Activated CD4-positive, alpha-beta T cell treated with anti-CD3 and anti-CD28 coated beads, Interleukin-2, amount 10 ng/mL, durations not matched to agents 7 days and 5 days (primary cell): ENCODE results near the gene KDM7A. TPM values are rescaled to one million over a fixed set of nuclear protein-coding genes. Genes with fewer than 3 reads are reported as not detected.
A peak's percentile ranks its signal among the peaks of the same experiment; 100 is the strongest.
"Not testable (repeated sequence)": the region's sequence is repeated elsewhere in the genome, so short reads cannot be mapped to it uniquely, and the experiment has no call there.

ENCODE experiments used
- CTCF ChIA-PET: fragments of 350-600 bp; sonication (Branson Sonifier 250); formaldehyde crosslinking; loops from one replicate; lab custom pipeline; 2021; ENCODE audit warnings: antibody characterized with exemption; lab: Charles Lee
- POLR2A ChIA-PET: fragments of 350-600 bp; sonication (Branson Sonifier 250); formaldehyde crosslinking; loops from one replicate; lab custom pipeline; 2021; ENCODE audit warnings: antibody characterized with exemption; lab: Charles Lee
- DNase-seq: peaks from one replicate; pipeline ENCODE4 v3.0.0-alpha.2; 2020
- H3K27ac Mint-ChIP-seq: one replicate; pipeline ENCODE4 v1.8.0; 2021; ENCODE audit warnings: mild to moderate bottlenecking, moderate library complexity, mixed read lengths
- H3K27me3 Mint-ChIP-seq: one replicate; pipeline ENCODE4 v1.8.0; 2021; ENCODE audit warnings: mixed read lengths
- H3K36me3 Mint-ChIP-seq: one replicate; pipeline ENCODE4 v1.8.0; 2021; ENCODE audit warnings: low read depth, mixed read lengths
- H3K4me1 Mint-ChIP-seq: one replicate; pipeline ENCODE4 v1.8.0; 2021; ENCODE audit warnings: mixed read lengths
- H3K4me3 Mint-ChIP-seq: one replicate; pipeline ENCODE4 v1.8.0; 2021; ENCODE audit warnings: mild to moderate bottlenecking, moderate library complexity, mixed read lengths
- H3K9me3 Mint-ChIP-seq: one replicate; pipeline ENCODE4 v1.8.0; 2021; ENCODE audit warnings: mixed read lengths
- total RNA-seq, 2 experiments: library from RNA; stranded (reverse); gene quantifications; one replicate each; pipeline ENCODE4 v1.2.3, GENCODE V29; 2021

The KDM7A gene
- total RNA-seq, 2 experiments from 2014 or later: 12.5 to 13.5 TPM

DNA sequence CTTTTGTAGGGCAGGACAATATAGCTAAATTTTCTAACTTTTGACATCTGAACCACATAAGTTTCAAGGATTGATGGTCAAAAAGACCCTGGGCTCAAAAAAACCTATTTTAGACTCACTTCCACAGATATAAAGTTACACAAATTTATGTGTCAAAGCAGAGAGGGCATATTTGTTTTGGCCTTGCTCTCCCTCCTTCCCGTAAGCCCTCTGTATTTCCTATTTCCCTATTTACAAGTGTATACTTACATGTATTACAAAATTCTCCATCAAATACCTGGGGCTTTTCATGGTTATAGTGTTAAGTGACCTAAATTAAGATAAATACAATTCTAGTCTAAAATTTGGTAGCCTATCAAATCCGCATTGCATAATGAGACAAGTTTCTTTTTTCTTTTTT is 2.6 kb downstream of the KDM7A start:
- Mint-ChIP-seq H3K36me3 (peaks cover 9% of the 10 kb centered on the region), H3K4me1 (peaks cover 49% of the 10 kb centered on the region), H3K27ac (peak overlapping the region; percentile 93), H3K4me3 (peak overlapping the region; percentile 82), H3K27me3 (peaks cover 4% of the 10 kb centered on the region), H3K9me3 (no peaks in the 10 kb centered on the region)
- CTCF ChIA-PET: no interaction called here
- no peak for DNase-seq
- POLR2A ChIA-PET: no interaction called here

DNA sequence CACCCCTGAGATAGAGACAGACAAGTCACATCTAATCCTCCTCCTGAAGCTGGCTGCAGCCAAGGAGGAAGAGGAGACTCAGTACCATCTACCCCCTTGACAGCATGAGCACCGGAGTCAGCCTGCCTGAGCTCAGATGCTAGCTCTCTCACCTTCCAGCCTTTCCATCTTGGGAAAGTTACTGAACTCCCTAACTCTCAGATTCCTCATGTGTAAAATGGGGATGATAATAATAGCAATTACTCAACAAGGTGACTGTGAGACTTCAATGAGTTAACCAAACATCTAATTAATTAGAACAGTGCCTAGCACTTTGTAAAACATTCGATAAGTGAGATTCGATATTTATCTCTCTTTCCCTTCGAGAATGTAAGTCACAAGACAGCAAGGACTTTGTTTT is 6.4 kb downstream of the KDM7A start:
- DNase-seq: no peak
- no peak overlapping the region for H3K4me3 Mint-ChIP-seq
- no peaks in the 10 kb centered on the region for H3K27me3 Mint-ChIP-seq
- ChIA-PET CTCF (no interaction called here), POLR2A (no interaction called here)
- peaks cover 62% of the 10 kb centered on the region for H3K4me1 Mint-ChIP-seq
- no peaks in the 10 kb centered on the region for H3K9me3 Mint-ChIP-seq
- H3K36me3 Mint-ChIP-seq: peaks cover 7% of the 10 kb centered on the region
- peak overlapping the region; percentile 3 for H3K27ac Mint-ChIP-seq

DNA sequence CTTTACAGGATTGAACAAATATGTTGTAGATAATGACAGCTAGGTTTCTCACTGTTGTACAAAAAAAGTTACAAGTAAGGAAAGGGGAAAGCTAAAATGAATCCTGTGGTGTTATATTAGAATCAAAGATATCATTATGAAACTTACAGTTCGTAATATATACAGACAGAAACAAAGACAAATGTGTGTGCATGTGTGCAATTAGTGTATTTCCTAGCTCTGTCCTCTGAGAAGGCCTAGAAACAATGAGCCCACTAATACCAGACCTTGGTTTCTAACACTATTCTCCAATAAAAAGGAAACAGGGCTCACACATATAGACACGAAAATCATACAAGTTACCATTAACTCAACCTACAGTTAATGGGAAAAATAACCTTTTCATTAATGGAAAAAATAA is 8.0 kb downstream of the KDM7A start:
- Mint-ChIP-seq H3K36me3 (peaks cover 11% of the 10 kb centered on the region), H3K27me3 (no peaks in the 10 kb centered on the region), H3K9me3 (no peaks in the 10 kb centered on the region), H3K27ac (no peak overlapping the region), H3K4me1 (peaks cover 62% of the 10 kb centered on the region), H3K4me3 (no peak overlapping the region)
- POLR2A ChIA-PET: no interaction called here
- CTCF ChIA-PET: interaction anchor here (0.6 to 1.1 kb wide), 3 partner anchors 21 to 667 kb away, joined by 3 to 4 read pairs (median 4); no protein-coding TSS in a partner anchor
- no peak for DNase-seq

DNA sequence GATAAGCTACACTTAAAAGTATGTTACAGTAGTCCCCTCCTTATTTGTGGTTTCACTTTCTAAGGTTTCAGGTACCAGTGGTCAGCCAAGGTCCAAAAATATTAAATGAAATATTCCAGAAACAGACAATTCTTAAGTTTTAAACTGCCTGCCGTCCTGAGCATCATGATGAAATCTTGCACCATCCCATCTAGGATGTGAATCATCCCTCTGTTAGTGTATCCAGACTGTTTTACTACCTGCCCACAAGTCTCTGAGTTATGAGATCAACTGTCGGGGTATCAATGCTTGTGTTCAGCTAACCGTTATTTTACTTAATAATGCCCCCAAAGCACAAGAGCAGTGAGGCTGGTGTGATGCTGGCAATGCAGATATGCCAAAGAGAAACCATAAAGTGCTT is 11.4 kb downstream of the KDM7A start:
- Mint-ChIP-seq H3K9me3 (peaks cover 3% of the 10 kb centered on the region), H3K4me1 (peaks cover 66% of the 10 kb centered on the region), H3K4me3 (peak overlapping the region; percentile 8), H3K36me3 (peaks cover 11% of the 10 kb centered on the region), H3K27me3 (no peaks in the 10 kb centered on the region), H3K27ac (peak overlapping the region; percentile 31)
- POLR2A ChIA-PET: no interaction called here
- CTCF ChIA-PET: interaction anchor here (1.0 to 1.5 kb wide), 2 partner anchors 9 to 12 kb away, joined by 3 to 6 read pairs; partner anchors contain the start of gene KDM7A
- no peak for DNase-seq

DNA sequence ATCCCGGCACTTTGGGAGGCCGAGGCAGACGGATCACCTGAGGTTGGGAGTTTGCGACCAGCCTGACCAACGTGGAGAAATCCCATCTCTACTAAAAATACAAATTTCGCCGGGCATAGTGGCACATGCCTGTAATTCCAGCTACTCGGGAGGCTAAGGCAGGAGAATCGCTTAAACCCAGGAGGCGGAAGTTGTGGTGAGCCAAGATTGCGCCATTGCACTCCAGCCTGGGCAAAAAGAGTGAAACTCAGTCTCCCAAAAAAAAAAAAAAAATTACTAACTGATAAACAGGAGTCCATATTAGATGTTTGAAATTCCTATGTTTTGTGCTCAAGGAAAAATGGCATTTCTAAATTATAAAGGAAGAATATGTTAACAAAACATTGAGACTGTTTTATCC is 14.7 kb downstream of the KDM7A start:
- peaks cover 65% of the 10 kb centered on the region for H3K4me1 Mint-ChIP-seq

DNA sequence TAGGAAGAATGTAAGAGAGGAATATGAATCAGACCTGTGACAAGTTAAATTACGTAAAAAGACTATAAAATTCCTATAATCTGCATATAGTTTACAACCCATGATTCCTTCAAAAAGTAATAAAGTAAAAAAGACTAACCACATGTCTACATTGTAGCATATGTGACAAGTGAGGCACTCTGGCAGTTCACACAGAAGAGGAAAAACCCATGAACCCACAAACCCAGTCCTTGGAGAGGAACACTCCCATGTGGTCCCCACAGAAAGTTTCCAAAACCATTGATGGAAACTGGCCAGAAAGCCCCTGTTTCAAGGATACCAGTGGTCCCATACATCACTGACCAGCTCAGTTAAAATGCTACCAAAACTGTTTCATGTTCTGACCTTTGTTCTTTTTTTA is 15.7 kb downstream of the KDM7A start:
- no peak for DNase-seq
- no peak overlapping the region for H3K27ac Mint-ChIP-seq
- ChIA-PET POLR2A (no interaction called here), CTCF (interaction anchor here (0.6 kb wide), 1 partner anchor 18 kb away, joined by 3 read pairs; no protein-coding TSS in a partner anchor)
- H3K4me1 Mint-ChIP-seq: peaks cover 70% of the 10 kb centered on the region
- H3K36me3 Mint-ChIP-seq: peaks cover 17% of the 10 kb centered on the region
- H3K4me3 Mint-ChIP-seq: no peak overlapping the region
- H3K9me3 Mint-ChIP-seq: peaks cover 3% of the 10 kb centered on the region
- H3K27me3 Mint-ChIP-seq: no peaks in the 10 kb centered on the region

More for the DNA sequence above, 14.7 kb downstream of the KDM7A start:
- not testable (repeated sequence) for H3K27me3 Mint-ChIP-seq, H3K9me3 Mint-ChIP-seq, H3K27ac Mint-ChIP-seq, H3K4me3 Mint-ChIP-seq, DNase-seq
- ChIA-PET CTCF (interaction anchor here (0.6 to 1.1 kb wide), 7 partner anchors 11 to 283 kb away, joined by 3 read pairs; no protein-coding TSS in a partner anchor), POLR2A (interaction anchor here (0.6 kb wide), 2 partner anchors 80 to 326 kb away, joined by 3 to 6 read pairs; no protein-coding TSS in a partner anchor)
- H3K36me3 Mint-ChIP-seq: peaks cover 17% of the 10 kb centered on the region

DNA sequence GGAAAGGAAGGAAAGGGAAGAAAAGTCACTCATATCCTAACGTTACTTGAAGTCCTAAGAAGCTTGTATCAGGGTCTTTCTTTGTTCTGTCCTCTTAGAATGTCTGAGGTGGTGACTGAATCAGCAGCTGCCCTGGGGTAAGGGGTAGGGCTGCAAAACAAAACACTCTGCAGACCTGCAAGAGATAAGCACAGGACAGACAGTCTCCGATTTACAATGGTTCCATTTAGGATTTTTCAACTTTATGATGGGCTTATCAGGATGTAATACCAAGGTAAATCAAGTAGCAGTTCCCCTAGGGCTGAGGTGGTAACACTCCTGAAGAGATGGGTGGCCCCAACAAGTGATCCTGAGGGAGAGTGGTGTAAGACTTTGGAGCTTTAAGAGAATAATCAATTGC is 16.5 kb downstream of the KDM7A start:
- ChIA-PET CTCF (no interaction called here), POLR2A (no interaction called here)
- DNase-seq: no peak
- Mint-ChIP-seq H3K27me3 (no peaks in the 10 kb centered on the region), H3K9me3 (peaks cover 3% of the 10 kb centered on the region), H3K27ac (no peak overlapping the region), H3K36me3 (peaks cover 17% of the 10 kb centered on the region), H3K4me3 (no peak overlapping the region), H3K4me1 (peaks cover 68% of the 10 kb centered on the region)

- CTCF ChIA-PET: interaction anchor here (0.7 kb wide), 1 partner anchor 237 kb away, joined by 3 read pairs; no protein-coding TSS in a partner anchor
- POLR2A ChIA-PET: no interaction called here
- H3K4me3 Mint-ChIP-seq: no peak overlapping the region
- no peaks in the 10 kb centered on the region for H3K27me3 Mint-ChIP-seq
- no peak overlapping the region for H3K27ac Mint-ChIP-seq
- DNase-seq: no peak
- peaks cover 3% of the 10 kb centered on the region for H3K9me3 Mint-ChIP-seq
- peaks cover 17% of the 10 kb centered on the region for H3K36me3 Mint-ChIP-seq
- peaks cover 62% of the 10 kb centered on the region for H3K4me1 Mint-ChIP-seq
Observed at GRCh38 chr7:140159497-140159896, 17.3 kb downstream of the KDM7A start.

GRCh38 chr7:140156460-140157080 is 20.2 kb downstream of the KDM7A start:
- DNase-seq: peak; percentile 27
- H3K4me3 Mint-ChIP-seq: no peak overlapping the region
- POLR2A ChIA-PET: no interaction called here
- CTCF ChIA-PET: interaction anchor here (0.7 kb wide), 2 partner anchors 9 to 384 kb away, joined by 3 read pairs; no protein-coding TSS in a partner anchor
- H3K36me3 Mint-ChIP-seq: peaks cover 15% of the 10 kb centered on the region
- H3K27ac Mint-ChIP-seq: no peak overlapping the region
- H3K4me1 Mint-ChIP-seq: peaks cover 47% of the 10 kb centered on the region
- no peaks in the 10 kb centered on the region for H3K27me3 Mint-ChIP-seq
- no peaks in the 10 kb centered on the region for H3K9me3 Mint-ChIP-seq

DNA sequence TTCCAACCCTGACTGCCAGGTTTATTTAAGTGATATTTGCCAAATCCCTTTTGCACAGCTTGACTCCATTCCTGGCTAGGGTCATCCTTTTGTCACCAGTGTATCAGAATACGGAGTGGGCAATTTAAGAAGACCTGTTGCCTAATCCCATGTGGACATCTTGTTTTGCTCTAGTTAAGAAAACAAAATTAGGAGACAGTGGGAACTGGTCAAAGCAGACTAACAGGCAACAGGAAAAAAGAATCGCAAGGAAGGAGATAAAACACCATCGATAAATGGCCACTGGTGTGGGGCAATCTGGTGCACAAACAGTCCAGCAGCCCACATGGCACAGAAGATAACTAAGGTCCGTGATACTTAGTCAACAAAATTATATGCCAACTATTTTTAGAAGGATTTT is 21.4 kb downstream of the KDM7A start:
- Mint-ChIP-seq H3K27me3 (no peaks in the 10 kb centered on the region), H3K27ac (no peak overlapping the region), H3K9me3 (no peaks in the 10 kb centered on the region), H3K4me3 (no peak overlapping the region), H3K36me3 (peaks cover 15% of the 10 kb centered on the region), H3K4me1 (peaks cover 38% of the 10 kb centered on the region)
- ChIA-PET POLR2A (no interaction called here), CTCF (no interaction called here)
- DNase-seq: no peak

DNA sequence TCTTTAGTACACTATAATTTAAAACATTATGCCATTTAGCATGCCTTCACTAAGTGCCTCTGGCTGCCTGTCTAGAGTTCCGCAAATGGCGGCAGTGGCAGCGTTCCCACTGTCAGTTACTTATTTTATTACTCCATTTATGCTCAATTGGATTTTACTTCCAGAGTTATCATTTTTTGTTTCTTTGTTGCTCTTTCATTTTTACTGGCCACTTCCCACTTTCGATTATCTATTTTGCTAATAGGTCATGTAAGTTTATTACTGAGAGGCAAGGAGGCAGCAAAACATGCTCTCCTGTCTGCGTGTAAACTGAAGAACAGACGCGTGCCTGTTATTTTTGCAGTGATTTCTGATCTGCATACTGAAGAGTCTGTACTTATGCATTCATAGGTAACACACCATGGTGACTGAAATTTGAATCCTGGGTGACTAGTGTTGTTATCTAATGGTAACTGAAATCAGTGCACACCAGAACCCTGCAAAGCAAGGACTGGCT is 23.1 kb downstream of the KDM7A start:
- H3K4me1 Mint-ChIP-seq: peaks cover 35% of the 10 kb centered on the region
- no peaks in the 10 kb centered on the region for H3K9me3 Mint-ChIP-seq
- H3K27me3 Mint-ChIP-seq: no peaks in the 10 kb centered on the region
- DNase-seq: no peak
- CTCF ChIA-PET: interaction anchor here (0.6 kb wide), 1 partner anchor 24 kb away, joined by 3 read pairs; no protein-coding TSS in a partner anchor
- H3K4me3 Mint-ChIP-seq: no peak overlapping the region
- peaks cover 17% of the 10 kb centered on the region for H3K36me3 Mint-ChIP-seq
- H3K27ac Mint-ChIP-seq: no peak overlapping the region
- POLR2A ChIA-PET: no interaction called here

- Mint-ChIP-seq H3K4me3 (no peak overlapping the region), H3K27me3 (no peaks in the 10 kb centered on the region), H3K27ac (no peak overlapping the region), H3K4me1 (peaks cover 7% of the 10 kb centered on the region), H3K9me3 (peaks cover 16% of the 10 kb centered on the region), H3K36me3 (peaks cover 30% of the 10 kb centered on the region)
- POLR2A ChIA-PET: no interaction called here
- CTCF ChIA-PET: no interaction called here
- DNase-seq: no peak
Observed at GRCh38 chr7:140146574-140146973, 30.2 kb downstream of the KDM7A start.

DNA sequence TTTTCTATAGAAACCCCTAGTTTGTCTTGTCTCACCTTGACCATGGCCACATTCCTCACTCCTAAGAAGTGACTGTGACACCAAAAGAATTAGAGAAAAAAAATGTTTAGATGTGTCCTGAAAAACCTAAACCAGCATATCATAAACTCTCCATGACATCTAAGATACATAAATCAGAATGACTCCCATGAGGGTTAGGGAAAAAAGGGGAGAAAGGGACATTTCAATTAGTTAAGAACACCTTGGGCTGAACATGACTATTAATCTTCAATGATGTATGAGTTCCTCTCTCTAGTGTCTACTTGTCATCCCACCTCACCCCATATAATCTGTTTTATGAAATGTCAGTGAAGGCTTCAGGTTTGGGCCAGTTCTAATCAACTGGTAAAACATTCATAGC is 31.1 kb downstream of the KDM7A start:
- Mint-ChIP-seq H3K4me3 (no peak overlapping the region), H3K36me3 (peaks cover 31% of the 10 kb centered on the region), H3K9me3 (peaks cover 16% of the 10 kb centered on the region), H3K27ac (no peak overlapping the region), H3K4me1 (peaks cover 7% of the 10 kb centered on the region), H3K27me3 (no peaks in the 10 kb centered on the region)
- ChIA-PET POLR2A (no interaction called here), CTCF (no interaction called here)
- no peak for DNase-seq
